Ishikawa (cell line): ENCODE results near the gene RETSAT.

Source experiments
- CREB1 ChIP-seq: IDR thresholded peaks from 2 replicates; pipeline ENCODE4 v1.6.1; 2012; ENCODE audit warnings: low read depth
- EP300 ChIP-seq: IDR thresholded peaks from 2 replicates; pipeline ENCODE4 v1.6.1; 2012; ENCODE audit warnings: borderline replicate concordance
- NFIC ChIP-seq: IDR thresholded peaks from 2 replicates; pipeline ENCODE4 v1.6.1; 2012
- RAD21 ChIP-seq: IDR thresholded peaks from 2 replicates; pipeline ENCODE4 v1.6.1; 2012; ENCODE audit warnings: low read depth
- TAF1 ChIP-seq: IDR thresholded peaks from 2 replicates; pipeline ENCODE4 v1.6.1; 2012; ENCODE audit warnings: low read depth, mild to moderate bottlenecking
- YY1 ChIP-seq: IDR thresholded peaks from 2 replicates; pipeline ENCODE4 v1.6.1; 2012; ENCODE audit warnings: low read depth
- TF ChIP-seq, protein P1 (sequence below): IDR thresholded peaks from 2 replicates; pipeline ENCODE4 v1.6.1; 2012; ENCODE audit warnings: low read depth, mild to moderate bottlenecking

DNA sequence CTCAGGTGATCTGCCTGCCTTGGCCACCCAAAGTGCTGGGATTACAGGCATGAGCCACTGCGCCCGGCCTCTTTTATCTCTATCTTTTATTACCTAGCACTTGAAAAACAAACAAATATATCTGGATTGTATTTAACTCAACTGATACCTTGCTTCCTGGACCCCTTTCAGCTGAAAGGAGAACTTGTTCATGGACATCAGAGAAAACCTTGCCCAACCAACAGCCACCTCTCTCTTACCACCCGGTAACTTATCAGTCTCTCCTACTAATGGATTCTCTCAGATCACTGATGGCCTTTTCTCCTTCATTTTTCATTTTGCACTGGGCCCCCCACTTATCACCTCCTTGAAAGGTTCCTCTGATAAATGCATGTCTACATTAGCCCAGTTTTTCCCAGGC is 6.7 kb downstream of the RETSAT start:
- TF ChIP-seq EP300 (no peak), NFIC (no peak), TAF1 (no peak), CREB1 (no peak), YY1 (no peak), RAD21 (no peak)
- TF ChIP-seq, protein P1, sequence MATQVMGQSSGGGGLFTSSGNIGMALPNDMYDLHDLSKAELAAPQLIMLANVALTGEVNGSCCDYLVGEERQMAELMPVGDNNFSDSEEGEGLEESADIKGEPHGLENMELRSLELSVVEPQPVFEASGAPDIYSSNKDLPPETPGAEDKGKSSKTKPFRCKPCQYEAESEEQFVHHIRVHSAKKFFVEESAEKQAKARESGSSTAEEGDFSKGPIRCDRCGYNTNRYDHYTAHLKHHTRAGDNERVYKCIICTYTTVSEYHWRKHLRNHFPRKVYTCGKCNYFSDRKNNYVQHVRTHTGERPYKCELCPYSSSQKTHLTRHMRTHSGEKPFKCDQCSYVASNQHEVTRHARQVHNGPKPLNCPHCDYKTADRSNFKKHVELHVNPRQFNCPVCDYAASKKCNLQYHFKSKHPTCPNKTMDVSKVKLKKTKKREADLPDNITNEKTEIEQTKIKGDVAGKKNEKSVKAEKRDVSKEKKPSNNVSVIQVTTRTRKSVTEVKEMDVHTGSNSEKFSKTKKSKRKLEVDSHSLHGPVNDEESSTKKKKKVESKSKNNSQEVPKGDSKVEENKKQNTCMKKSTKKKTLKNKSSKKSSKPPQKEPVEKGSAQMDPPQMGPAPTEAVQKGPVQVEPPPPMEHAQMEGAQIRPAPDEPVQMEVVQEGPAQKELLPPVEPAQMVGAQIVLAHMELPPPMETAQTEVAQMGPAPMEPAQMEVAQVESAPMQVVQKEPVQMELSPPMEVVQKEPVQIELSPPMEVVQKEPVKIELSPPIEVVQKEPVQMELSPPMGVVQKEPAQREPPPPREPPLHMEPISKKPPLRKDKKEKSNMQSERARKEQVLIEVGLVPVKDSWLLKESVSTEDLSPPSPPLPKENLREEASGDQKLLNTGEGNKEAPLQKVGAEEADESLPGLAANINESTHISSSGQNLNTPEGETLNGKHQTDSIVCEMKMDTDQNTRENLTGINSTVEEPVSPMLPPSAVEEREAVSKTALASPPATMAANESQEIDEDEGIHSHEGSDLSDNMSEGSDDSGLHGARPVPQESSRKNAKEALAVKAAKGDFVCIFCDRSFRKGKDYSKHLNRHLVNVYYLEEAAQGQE = no peak
